ENCODE measurements around the gene CD40LG.
A peak's percentile ranks its signal among the peaks of the same experiment; 100 is the strongest.

Gene CD40LG

GRCh38 chrX:136650811-136651210 lies 2.9 kb downstream of the CD40LG start:
- no peak for DNase-seq (ENCODE audit: low read depth in 2 of 2)

GRCh38 chrX:136652822-136653723 lies 5.1 kb downstream of the CD40LG start:
- no peak for DNase-seq (ENCODE audit: low read depth in 2 of 2)

- no peak for DNase-seq (ENCODE audit: low read depth in 2 of 2)
Measured at GRCh38 chrX:136656361-136656964, 8.5 kb downstream of the CD40LG start.

GRCh38 chrX:136658151-136658550 lies 10.2 kb downstream of the CD40LG start:
- DNase-seq (ENCODE audit: low read depth in 2 of 2), result no peak

GRCh38 chrX:136659174-136659573 lies 11.2 kb downstream of the CD40LG start:
- no peak for DNase-seq (ENCODE audit: low read depth in 2 of 2)

- DNase-seq (ENCODE audit: low read depth in 2 of 2), result no peak
Measured at GRCh38 chrX:136660896-136661295, 12.9 kb downstream of the CD40LG start.

GRCh38 chrX:136662104-136662503 lies 14.1 kb downstream of the CD40LG start:
- no peak for DNase-seq (ENCODE audit: low read depth in 2 of 2)

GRCh38 chrX:136662976-136663375 lies 15.0 kb downstream of the CD40LG start:
- no peak for DNase-seq (ENCODE audit: low read depth in 2 of 2)

- no peak for DNase-seq (ENCODE audit: low read depth in 2 of 2)
Measured at GRCh38 chrX:136665258-136665900, 17.4 kb downstream of the CD40LG start.

GRCh38 chrX:136666088-136666487 lies 18.1 kb downstream of the CD40LG start:
- DNase-seq (ENCODE audit: low read depth in 2 of 2), result no peak

GRCh38 chrX:136667446-136668168 lies 19.6 kb downstream of the CD40LG start:
- no peak for DNase-seq (ENCODE audit: low read depth in 2 of 2)

GRCh38 chrX:136671006-136671610 lies 23.1 kb downstream of the CD40LG start:
- no peak for DNase-seq (ENCODE audit: low read depth in 2 of 2)

GRCh38 chrX:136674270-136674985 lies 26.5 kb downstream of the CD40LG start:
- no peak for DNase-seq (ENCODE audit: low read depth in 2 of 2)

- DNase-seq (ENCODE audit: low read depth in 2 of 2), result no peak
Measured at GRCh38 chrX:136679531-136679930, 31.6 kb downstream of the CD40LG start.

- DNase-seq (ENCODE audit: low read depth in 2 of 2), result no peak
Measured at GRCh38 chrX:136684120-136684519, 36.2 kb downstream of the CD40LG start.

- DNase-seq (ENCODE audit: low read depth in 2 of 2), result peak in 1 of 2 donors; percentile 34
Measured at GRCh38 chrX:136687457-136687856, 39.5 kb downstream of the CD40LG start.

- no peak for DNase-seq (ENCODE audit: low read depth in 2 of 2)
Measured at GRCh38 chrX:136689436-136689835, 41.5 kb downstream of the CD40LG start.

- DNase-seq (ENCODE audit: low read depth in 2 of 2), result no peak
Measured at GRCh38 chrX:136691028-136691809, 43.3 kb downstream of the CD40LG start.

- no peak for DNase-seq (ENCODE audit: low read depth in 2 of 2)
Measured at GRCh38 chrX:136692271-136692670, 44.3 kb downstream of the CD40LG start.

GRCh38 chrX:136694431-136695087 lies 46.6 kb downstream of the CD40LG start:
- no peak for DNase-seq (ENCODE audit: low read depth in 2 of 2)
